Vagina (tissue), 2 donors: Measurements from ENCODE around the gene TMEM266. TPM values are rescaled to one million over a fixed set of nuclear protein-coding genes. Genes with fewer than 3 reads are reported as not detected.
A peak's percentile ranks its signal among the peaks of the same experiment; 100 is the strongest.

ENCODE experiments used
- DNase-seq, 2 donors: peaks; one replicate each; pipeline ENCODE4 v3.0.0-alpha.2; 2017; ENCODE audit errors: extremely low spot score in 2 of 2
- H3K27ac ChIP-seq: fragments of 200-600 bp; sonication (generic); one replicate; pipeline ENCODE4 v1.5.1; 2019
- H3K27me3 ChIP-seq: fragments of 200-600 bp; sonication (generic); one replicate; pipeline ENCODE4 v1.5.1; 2019
- H3K36me3 ChIP-seq, 2 donors: fragments of 200-600 bp; sonication (generic); one replicate each; pipeline ENCODE4 v1.5.1; 2017 to 2019
- H3K4me1 ChIP-seq: fragments of 200-600 bp; sonication (generic); one replicate; pipeline ENCODE4 v1.5.1; 2019
- H3K4me3 ChIP-seq, 2 donors: fragments of 200-600 bp; sonication (generic); 1 replicate in 1 of 2; 2 replicates in 1 of 2; pipeline ENCODE4 v1.5.1; 2016 to 2019
- H3K9me3 ChIP-seq: fragments of 200-600 bp; sonication (generic); one replicate; pipeline ENCODE4 v1.5.1; 2019
- CTCF ChIP-seq, 3 experiments: fragments of 450-650 bp in 2 of 3; fragments of 200-600 bp in 1 of 3; sonication (generic) in 1 of 3; IDR thresholded peaks; one replicate each; pipeline ENCODE4 v1.5.1; 2017 to 2019; ENCODE audit warnings: antibody characterized with exemption in 3 of 3, mild to moderate bottlenecking in 2 of 3, moderate library complexity in 2 of 3
- POLR2A ChIP-seq, 2 donors: fragments of 450-650 bp; IDR thresholded peaks; one replicate each; pipeline ENCODE4 v1.6.1; 2017; ENCODE audit warnings: antibody characterized with exemption in 2 of 2, mild to moderate bottlenecking in 2 of 2, moderate library complexity in 2 of 2
- POLR2AphosphoS5 ChIP-seq, 2 donors: sonication (generic); formaldehyde crosslinking; IDR thresholded peaks; one replicate each; pipeline ENCODE4 v1.9.0; 2017; ENCODE audit warnings: antibody characterized with exemption in 2 of 2, mild to moderate bottlenecking in 2 of 2, low read depth in 1 of 2; ENCODE audit not compliant: insufficient read depth in 1 of 2
- intact Hi-C: fragments of 100-400 bp; cut with DNase I; formaldehyde crosslinking; loops from one replicate; pipeline ENCODE4 v1.15.1; 2023
- total RNA-seq: library from RNA; depleted of rRNA; stranded (reverse); fragments of >200 nt; gene quantifications from one replicate; pipeline ENCODE4 v1.2.3, GENCODE V29; 2016

The TMEM266 gene
- total RNA-seq, 1 donor from 2014 or later, result not detected

GRCh38 chr15:76189106-76189505 is 129.3 kb downstream of the TMEM266 start:
- no peak overlapping the region for H3K27ac ChIP-seq
- no peaks in the 10 kb centered on the region for H3K27me3 ChIP-seq
- no peaks in the 10 kb centered on the region for H3K9me3 ChIP-seq
- no peak for DNase-seq
- no peak for TF ChIP-seq POLR2AphosphoS5 (IDR thresholded peaks at IDR 0.05; ENCODE audit: insufficient read depth in 1 of 2, low read depth in 1 of 2)
- TF ChIP-seq CTCF (IDR thresholded peaks at IDR 0.05), result no peak
- TF ChIP-seq POLR2A (IDR thresholded peaks at IDR 0.05), result no peak
- no peaks in the 10 kb centered on the region for H3K36me3 ChIP-seq
- H3K4me1 ChIP-seq, result peaks cover 21% of the 10 kb centered on the region
- intact Hi-C loops, result no loop called here
- no peak overlapping the region for H3K4me3 ChIP-seq

- Histone ChIP-seq H3K27me3 (no peaks in the 10 kb centered on the region), H3K4me1 (peaks cover 16% of the 10 kb centered on the region), H3K9me3 (no peaks in the 10 kb centered on the region), H3K36me3 (no peaks in the 10 kb centered on the region), H3K27ac (no peak overlapping the region), H3K4me3 (no peak overlapping the region)
- no peak for DNase-seq
- no peak for TF ChIP-seq POLR2A (IDR thresholded peaks at IDR 0.05)
- intact Hi-C loops, result loop anchor here (10.0 kb wide), 1 partner anchor 145 kb away; the partner anchor contains the start of gene ISL2
Observed at GRCh38 chr15:76190070-76190564, 130.3 kb downstream of the TMEM266 start.

GRCh38 chr15:76190751-76191538 is 131.2 kb downstream of the TMEM266 start:
- Histone ChIP-seq H3K27ac (no peak overlapping the region), H3K27me3 (no peaks in the 10 kb centered on the region), H3K9me3 (no peaks in the 10 kb centered on the region), H3K4me1 (peaks cover 24% of the 10 kb centered on the region), H3K4me3 (no peak overlapping the region), H3K36me3 (no peaks in the 10 kb centered on the region)
- DNase-seq, result no peak
- no peak for TF ChIP-seq POLR2AphosphoS5 (IDR thresholded peaks at IDR 0.05; ENCODE audit: insufficient read depth in 1 of 2, low read depth in 1 of 2)
- peak; percentile 16 to 75 (median 66) for TF ChIP-seq CTCF (IDR thresholded peaks at IDR 0.05)
- TF ChIP-seq POLR2A (IDR thresholded peaks at IDR 0.05), result no peak
- intact Hi-C loops, result loop anchor here (10.0 kb wide), 1 partner anchor 144 kb away; the partner anchor contains the start of gene ISL2

GRCh38 chr15:76191539-76192244 is 131.9 kb downstream of the TMEM266 start:
- Histone ChIP-seq H3K27ac (no peak overlapping the region), H3K4me3 (no peak overlapping the region)

GRCh38 chr15:76192715-76193114 is 132.9 kb downstream of the TMEM266 start:
- intact Hi-C loops, result loop anchor here (10.0 kb wide), 1 partner anchor 142 kb away; the partner anchor contains the start of gene ISL2
- Histone ChIP-seq H3K36me3 (no peaks in the 10 kb centered on the region), H3K27me3 (no peaks in the 10 kb centered on the region), H3K9me3 (no peaks in the 10 kb centered on the region), H3K4me1 (peaks cover 42% of the 10 kb centered on the region), H3K27ac (no peak overlapping the region), H3K4me3 (no peak overlapping the region)
- TF ChIP-seq POLR2AphosphoS5 (IDR thresholded peaks at IDR 0.05; ENCODE audit: insufficient read depth in 1 of 2, low read depth in 1 of 2) (no peak), CTCF (IDR thresholded peaks at IDR 0.05) (no peak), POLR2A (IDR thresholded peaks at IDR 0.05) (no peak)
- no peak for DNase-seq

More at GRCh38 chr15:76191539-76192244, 131.9 kb downstream of the TMEM266 start:
- Histone ChIP-seq H3K36me3 (no peaks in the 10 kb centered on the region), H3K27me3 (no peaks in the 10 kb centered on the region), H3K4me1 (peaks cover 31% of the 10 kb centered on the region), H3K9me3 (no peaks in the 10 kb centered on the region)
- DNase-seq, result no peak
- no peak for TF ChIP-seq POLR2AphosphoS5 (IDR thresholded peaks at IDR 0.05; ENCODE audit: insufficient read depth in 1 of 2, low read depth in 1 of 2)
- no peak for TF ChIP-seq POLR2A (IDR thresholded peaks at IDR 0.05)
- intact Hi-C loops, result loop anchor here (10.0 kb wide), 1 partner anchor 143 kb away; the partner anchor contains the start of gene ISL2
